HG03175 (cell line): ENCODE results near the gene FOXF1.

ENCODE experiments used
- ATAC-seq: cut with Tn5 transposase; IDR thresholded peaks from one replicate; pipeline ENCODE4 v1.9.1; 2021; ENCODE audit warnings: mild to moderate bottlenecking, moderate library complexity; ENCODE audit not compliant: unreplicated experiment

Gene FOXF1

GRCh38 chr16:86503830-86504229 lies 6.5 kb upstream of the FOXF1 start:
- ATAC-seq, result no peak

GRCh38 chr16:86504315-86505184 lies 5.8 kb upstream of the FOXF1 start:
- ATAC-seq, result no peak

DNA sequence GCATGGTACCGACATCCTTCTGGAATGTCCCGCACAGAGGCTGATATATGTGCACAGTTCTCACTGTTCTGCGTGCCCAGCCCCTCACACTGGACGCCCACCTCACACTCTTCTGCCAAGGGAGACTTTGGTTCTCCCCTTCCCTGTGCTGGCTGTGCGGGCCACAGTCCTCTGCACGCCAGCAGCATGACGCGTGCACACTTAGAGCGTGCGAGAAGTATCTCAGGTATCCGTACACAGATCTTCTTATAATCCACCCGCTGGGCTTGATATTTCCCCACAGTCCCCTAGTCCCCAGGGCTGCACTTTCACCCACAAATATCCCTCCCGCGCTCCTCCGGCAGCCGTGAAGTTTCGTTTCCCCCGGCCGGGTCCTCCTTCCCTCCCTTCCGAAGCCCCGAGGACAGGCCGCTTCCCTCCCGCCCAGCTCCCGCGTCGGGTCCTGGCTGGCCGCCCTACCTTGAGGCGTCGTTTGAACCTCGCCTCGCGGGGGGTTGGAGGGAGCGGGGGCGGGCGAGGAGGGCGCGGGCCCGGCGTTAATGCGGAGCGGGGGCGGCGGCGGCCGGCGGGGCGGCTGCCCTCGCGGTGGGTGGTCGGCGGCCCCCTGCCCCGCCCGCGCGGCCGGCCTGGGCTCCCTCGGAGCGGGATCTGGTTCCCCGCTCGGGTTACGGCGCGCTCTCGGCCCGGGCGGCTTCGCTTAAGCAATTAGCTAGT lies 5.0 kb upstream of the FOXF1 start:
- ATAC-seq, result no peak

GRCh38 chr16:86505899-86506864 lies 4.1 kb upstream of the FOXF1 start:
- no peak for ATAC-seq

- no peak for ATAC-seq
Observed at GRCh38 chr16:86507173-86508027, 2.9 kb upstream of the FOXF1 start.

- ATAC-seq, result no peak
Observed at GRCh38 chr16:86508028-86508946, 2.0 kb upstream of the FOXF1 start.

DNA sequence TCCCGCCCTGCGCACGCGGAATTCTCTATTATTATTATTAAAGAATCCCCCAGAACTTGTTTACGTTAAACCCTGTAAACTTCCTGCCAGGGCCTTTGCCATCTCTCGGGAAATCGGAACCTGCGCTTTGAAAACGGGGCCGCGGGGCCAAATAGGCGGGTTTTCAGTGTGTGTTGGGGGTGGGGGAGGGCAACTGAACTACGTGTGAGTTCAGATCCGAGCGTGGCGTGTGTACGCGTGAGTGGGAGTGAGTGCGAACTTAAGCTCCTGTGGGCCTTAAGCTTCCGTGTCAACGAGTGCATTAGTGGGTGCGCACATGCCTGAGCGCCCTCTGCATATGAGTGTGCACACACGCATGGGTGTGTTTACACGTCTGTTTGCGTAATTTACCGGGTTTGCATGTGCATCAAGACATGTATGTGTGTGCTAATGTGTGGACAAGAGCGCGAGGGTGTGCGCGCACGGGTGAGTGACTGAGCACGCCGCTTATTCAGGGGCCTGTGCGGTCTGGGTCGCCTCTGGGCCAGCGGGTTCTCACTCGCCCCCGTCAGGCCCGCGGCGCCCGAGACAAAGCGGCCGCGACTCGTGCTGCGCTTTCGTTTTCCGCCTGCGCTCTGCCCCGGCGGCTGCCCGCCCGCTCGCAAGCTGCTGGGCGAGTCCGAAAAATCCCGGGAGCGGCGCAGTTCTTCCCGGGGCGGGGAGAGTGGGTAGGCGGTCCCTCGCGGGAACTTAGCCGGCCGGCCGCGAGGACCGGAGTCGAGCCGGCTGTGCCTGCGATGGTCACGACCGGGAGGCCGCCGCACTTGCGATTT lies 1.2 kb upstream of the FOXF1 start:
- no peak for ATAC-seq

- no peak for ATAC-seq
Observed at GRCh38 chr16:86509759-86510464, 415 bp upstream of the FOXF1 start.

- ATAC-seq, result no peak
Observed at GRCh38 chr16:86511317-86512161, 1.2 kb downstream of the FOXF1 start.

- ATAC-seq, result no peak
Observed at GRCh38 chr16:86512301-86512859, 2.1 kb downstream of the FOXF1 start.

GRCh38 chr16:86512860-86513470 lies 2.6 kb downstream of the FOXF1 start:
- no peak for ATAC-seq

GRCh38 chr16:86513471-86514277 lies 3.3 kb downstream of the FOXF1 start:
- no peak for ATAC-seq

GRCh38 chr16:86514481-86515376 lies 4.4 kb downstream of the FOXF1 start:
- ATAC-seq, result no peak

DNA sequence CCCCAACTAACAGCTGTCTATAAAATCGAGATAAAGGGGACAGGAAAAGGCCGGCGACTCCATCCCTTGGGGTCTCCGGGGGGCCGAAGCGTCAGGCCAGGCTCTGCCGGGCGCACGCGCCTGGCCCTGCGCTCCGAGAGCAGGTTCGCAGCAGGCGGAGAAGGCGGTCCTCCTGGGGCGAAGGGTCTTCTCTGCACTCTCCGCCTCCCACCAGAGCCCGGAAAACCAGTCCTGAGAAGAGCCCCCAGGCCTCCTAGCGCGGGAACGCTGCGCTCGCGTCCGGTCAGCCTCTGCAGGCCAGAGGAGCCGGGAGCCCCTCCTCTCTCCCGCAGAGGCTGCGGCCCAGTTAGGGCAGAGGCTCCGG lies 5.1 kb downstream of the FOXF1 start:
- no peak for ATAC-seq
